ENCODE measurements around the gene NECTIN4. TPM values are rescaled to one million over a fixed set of nuclear protein-coding genes. Genes with fewer than 3 reads are reported as not detected.

Gene NECTIN4
- total and polyA plus RNA-seq, 2 experiments from 2014 or later, result not detected

- H3K4me1 ChIP-seq (ENCODE audit: low read depth), result no peaks in the 10 kb centered on the region
- no peaks in the 10 kb centered on the region for H3K36me3 ChIP-seq
- no peak overlapping the region for H3K27ac ChIP-seq
- no peak overlapping the region for H3K4me3 ChIP-seq
- H3K27me3 ChIP-seq, result no peaks in the 10 kb centered on the region
- H3K9me3 ChIP-seq (ENCODE audit: low read depth), result no peaks in the 10 kb centered on the region
- no peak for TF ChIP-seq CTCF (IDR thresholded peaks at IDR 0.05; ENCODE audit: low read depth, low read length)
- no peak for DNase-seq (ENCODE audit: low read depth in 1 of 2, low spot score in 1 of 2)
These were observed 4.8 kb downstream of the NECTIN4 start for GRCh38 chr1:161084597-161084988.

- Histone ChIP-seq H3K36me3 (no peaks in the 10 kb centered on the region), H3K27me3 (no peaks in the 10 kb centered on the region), H3K9me3 (ENCODE audit: low read depth) (no peaks in the 10 kb centered on the region), H3K27ac (no peak overlapping the region), H3K4me3 (no peak overlapping the region), H3K4me1 (ENCODE audit: low read depth) (no peaks in the 10 kb centered on the region)
- no peak for TF ChIP-seq CTCF (IDR thresholded peaks at IDR 0.05; ENCODE audit: low read depth, low read length)
- DNase-seq (ENCODE audit: low read depth in 1 of 2, low spot score in 1 of 2), result peak in 1 of 2 donors; percentile 47
These were observed 5.4 kb downstream of the NECTIN4 start for GRCh38 chr1:161083748-161084596.

GRCh38 chr1:161082996-161083747, 6.2 kb downstream of the NECTIN4 start:
- H3K36me3 ChIP-seq, result no peaks in the 10 kb centered on the region
- DNase-seq (ENCODE audit: low read depth in 1 of 2, low spot score in 1 of 2), result peak in 1 of 2 donors; percentile 94
- H3K27ac ChIP-seq, result no peak overlapping the region
- no peaks in the 10 kb centered on the region for H3K27me3 ChIP-seq
- H3K9me3 ChIP-seq (ENCODE audit: low read depth), result no peaks in the 10 kb centered on the region
- H3K4me1 ChIP-seq (ENCODE audit: low read depth), result no peaks in the 10 kb centered on the region
- TF ChIP-seq CTCF (IDR thresholded peaks at IDR 0.05; ENCODE audit: low read depth, low read length), result no peak
- H3K4me3 ChIP-seq, result no peak overlapping the region

- H3K4me1 ChIP-seq (ENCODE audit: low read depth), result no peaks in the 10 kb centered on the region
- no peaks in the 10 kb centered on the region for H3K27me3 ChIP-seq
- no peak overlapping the region for H3K4me3 ChIP-seq
- DNase-seq (ENCODE audit: low read depth in 1 of 2, low spot score in 1 of 2), result no peak
- no peaks in the 10 kb centered on the region for H3K9me3 ChIP-seq (ENCODE audit: low read depth)
- no peak overlapping the region for H3K27ac ChIP-seq
- TF ChIP-seq CTCF (IDR thresholded peaks at IDR 0.05; ENCODE audit: low read depth, low read length), result no peak
- no peaks in the 10 kb centered on the region for H3K36me3 ChIP-seq
These were observed 6.9 kb downstream of the NECTIN4 start for GRCh38 chr1:161082483-161082882.

- Histone ChIP-seq H3K4me1 (ENCODE audit: low read depth) (no peaks in the 10 kb centered on the region), H3K27ac (no peak overlapping the region)
- no peak for TF ChIP-seq CTCF (IDR thresholded peaks at IDR 0.05; ENCODE audit: low read depth, low read length)
These were observed 7.8 kb downstream of the NECTIN4 start for GRCh38 chr1:161081519-161081918.

More at GRCh38 chr1:161081519-161081918, 7.8 kb downstream of the NECTIN4 start:
- no peak for DNase-seq (ENCODE audit: low read depth in 1 of 2, low spot score in 1 of 2)
- Histone ChIP-seq H3K36me3 (no peaks in the 10 kb centered on the region), H3K4me3 (no peak overlapping the region), H3K27me3 (no peaks in the 10 kb centered on the region), H3K9me3 (ENCODE audit: low read depth) (no peaks in the 10 kb centered on the region)

Measured in cardiac muscle cell (in vitro differentiated cells and primary cell).